Caco-2 (cell line): Measurements from ENCODE around the gene MCTP1. TPM values are rescaled to one million over a fixed set of nuclear protein-coding genes. Genes with fewer than 3 reads are reported as not detected.

Experiments used
- BruUV-seq: library from RNA; stranded (reverse); fragments of 400-500 nt; replicated peaks from 2 replicates; lab custom pipeline; 2021; lab: Mats Ljungman, UMichigan
- CTCF ChIA-PET: fragments of 300-600 bp; sonication (Branson Sonifier 250); formaldehyde crosslinking; loops from one replicate; lab custom pipeline; 2022; ENCODE audit warnings: antibody characterized with exemption; lab: Charles Lee
- POLR2A ChIA-PET: fragments of 300-600 bp; sonication (Branson Sonifier 250); formaldehyde crosslinking; loops from one replicate; lab custom pipeline; 2022; ENCODE audit warnings: antibody characterized with exemption; lab: Charles Lee
- DNase-seq, 2 experiments: peaks; one replicate each; pipeline versions ENCODE4 v3.0.0 to v3.0.0-alpha.2; 2020 to 2022
- H3K27me3 ChIP-seq: replicated peaks from 2 replicates; pipeline ENCODE4 v1.6.0; 2011; ENCODE audit warnings: low read length; ENCODE audit not compliant: control insufficient read depth, insufficient read depth
- H3K36me3 ChIP-seq: 2 replicates; pipeline ENCODE4 v1.5.1; 2011; ENCODE audit warnings: low read length; ENCODE audit not compliant: control insufficient read depth, insufficient read depth
- H3K4me1 ChIP-seq: fragments of 250-450 bp; sonication (Bioruptor Pico); 2 replicates; pipeline ENCODE4 v1.5.1; 2020; ENCODE audit warnings: mild to moderate bottlenecking
- H3K4me3 ChIP-seq: 2 replicates; pipeline ENCODE4 v1.5.1; 2011; ENCODE audit warnings: low read depth, mild to moderate bottlenecking, control low read depth, low read length
- H3K9me3 ChIP-seq: fragments of 250-450 bp; sonication (Bioruptor Pico); 2 replicates; pipeline ENCODE4 v1.5.1; 2020; ENCODE audit warnings: mild to moderate bottlenecking, moderate library complexity
- H3K27ac Mint-ChIP-seq: one replicate; pipeline ENCODE4 v1.8.0; 2022; ENCODE audit warnings: mixed read lengths; ENCODE audit not compliant: unreplicated experiment
- H3K27me3 Mint-ChIP-seq: one replicate; pipeline ENCODE4 v1.8.0; 2022; ENCODE audit warnings: mixed read lengths; ENCODE audit not compliant: insufficient read depth, unreplicated experiment
- H3K36me3 Mint-ChIP-seq: one replicate; pipeline ENCODE4 v1.8.0; 2022; ENCODE audit warnings: mild to moderate bottlenecking, mixed read lengths; ENCODE audit not compliant: insufficient read depth, unreplicated experiment
- H3K4me1 Mint-ChIP-seq: one replicate; pipeline ENCODE4 v1.8.0; 2022; ENCODE audit warnings: low read depth, mixed read lengths; ENCODE audit not compliant: unreplicated experiment
- H3K4me3 Mint-ChIP-seq: one replicate; pipeline ENCODE4 v1.8.0; 2022; ENCODE audit warnings: mild to moderate bottlenecking, moderate library complexity, mixed read lengths; ENCODE audit not compliant: unreplicated experiment
- H3K9me3 Mint-ChIP-seq: one replicate; pipeline ENCODE4 v1.8.0; 2022; ENCODE audit warnings: mixed read lengths; ENCODE audit not compliant: unreplicated experiment
- CTCF ChIP-seq, 2 experiments: fragments of 200-600 bp in 1 of 2; IDR thresholded peaks; 1 replicate in 1 of 2; 2 replicates in 1 of 2; pipeline versions ENCODE4 v1.5.1 to v1.8.0; 2011 to 2022; ENCODE audit warnings: antibody characterized with exemption in 1 of 2, control low read depth in 1 of 2, inconsistent platforms in 1 of 2, low read depth in 1 of 2, low read length in 1 of 2, mild to moderate bottlenecking in 1 of 2, moderate library complexity in 1 of 2; ENCODE audit not compliant: insufficient read depth in 1 of 2, severe bottlenecking in 1 of 2, unreplicated experiment in 1 of 2
- intact Hi-C: fragments of 100-400 bp; cut with micrococcal nuclease; formaldehyde crosslinking; loops from one replicate; pipeline ENCODE4 v1.10.0; 2022; ENCODE audit not compliant: unreplicated experiment
- total RNA-seq: library from RNA; stranded (reverse); gene quantifications from 2 replicates; pipeline ENCODE4 v1.2.3, GENCODE V29; 2022

Gene MCTP1
- total RNA-seq, 1 experiment from 2014 or later, result 3.2 TPM

- Mint-ChIP-seq H3K4me3 (no peak overlapping the region), H3K27me3 (no peaks in the 10 kb centered on the region), H3K36me3 (no peaks in the 10 kb centered on the region), H3K4me1 (peaks cover 13% of the 10 kb centered on the region), H3K9me3 (no peaks in the 10 kb centered on the region), H3K27ac (no peak overlapping the region)
- H3K27me3 ChIP-seq, result no peaks in the 10 kb centered on the region
- no peak for DNase-seq
- no peaks in the 10 kb centered on the region for H3K36me3 ChIP-seq
- ChIA-PET POLR2A (no interaction called here), CTCF (no interaction called here)
- no TSS peak for BruUV-seq
- H3K9me3 ChIP-seq, result no peaks in the 10 kb centered on the region
- no peak overlapping the region for H3K4me3 ChIP-seq
- no peak for TF ChIP-seq CTCF (IDR thresholded peaks at IDR 0.05; ENCODE audit: insufficient read depth in 1 of 2, low read depth in 1 of 2, low read length in 1 of 2, severe bottlenecking in 1 of 2, unreplicated experiment in 1 of 2)
- intact Hi-C loops, result no loop called here
- H3K4me1 ChIP-seq, result no peaks in the 10 kb centered on the region
These were observed 204.5 kb downstream of the MCTP1 start for GRCh38 chr5:95080441-95080840.

GRCh38 chr5:95080030-95080429 lies 204.9 kb downstream of the MCTP1 start:
- intact Hi-C loops, result no loop called here
- Mint-ChIP-seq H3K36me3 (no peaks in the 10 kb centered on the region), H3K4me3 (no peak overlapping the region)

GRCh38 chr5:95078868-95079267 lies 206.0 kb downstream of the MCTP1 start:
- no peaks in the 10 kb centered on the region for H3K4me1 ChIP-seq
- no peak for TF ChIP-seq CTCF (IDR thresholded peaks at IDR 0.05; ENCODE audit: insufficient read depth in 1 of 2, low read depth in 1 of 2, low read length in 1 of 2, severe bottlenecking in 1 of 2, unreplicated experiment in 1 of 2)
- H3K36me3 ChIP-seq, result no peaks in the 10 kb centered on the region
- no peak overlapping the region for H3K27ac Mint-ChIP-seq
- H3K4me1 Mint-ChIP-seq, result peaks cover 7% of the 10 kb centered on the region
- no peaks in the 10 kb centered on the region for H3K9me3 Mint-ChIP-seq
- BruUV-seq, result no TSS peak
- DNase-seq, result no peak
- intact Hi-C loops, result no loop called here
- no peaks in the 10 kb centered on the region for H3K9me3 ChIP-seq
- H3K36me3 Mint-ChIP-seq, result no peaks in the 10 kb centered on the region
- H3K4me3 ChIP-seq, result no peak overlapping the region
- H3K4me3 Mint-ChIP-seq, result no peak overlapping the region
- H3K27me3 ChIP-seq, result no peaks in the 10 kb centered on the region
- H3K27me3 Mint-ChIP-seq, result peaks cover 3% of the 10 kb centered on the region
- ChIA-PET POLR2A (no interaction called here), CTCF (no interaction called here)

More at GRCh38 chr5:95080030-95080429, 204.9 kb downstream of the MCTP1 start:
- Histone ChIP-seq H3K27me3 (no peaks in the 10 kb centered on the region), H3K9me3 (no peaks in the 10 kb centered on the region), H3K4me3 (no peak overlapping the region), H3K4me1 (no peaks in the 10 kb centered on the region), H3K36me3 (no peaks in the 10 kb centered on the region)
- no peak for DNase-seq
- H3K27me3 Mint-ChIP-seq, result no peaks in the 10 kb centered on the region
- no TSS peak for BruUV-seq
- H3K4me1 Mint-ChIP-seq, result peaks cover 12% of the 10 kb centered on the region
- H3K27ac Mint-ChIP-seq, result no peak overlapping the region
- no peak for TF ChIP-seq CTCF (IDR thresholded peaks at IDR 0.05; ENCODE audit: insufficient read depth in 1 of 2, low read depth in 1 of 2, low read length in 1 of 2, severe bottlenecking in 1 of 2, unreplicated experiment in 1 of 2)
- CTCF ChIA-PET, result no interaction called here
- no peaks in the 10 kb centered on the region for H3K9me3 Mint-ChIP-seq
- POLR2A ChIA-PET, result no interaction called here
